SIG-M5 treated with dmso at 0.1 percent for 504 hours (cell line): ENCODE results near the gene ADAT1.
"Not testable (repeated sequence)": the region's sequence is repeated elsewhere in the genome, so short reads cannot be mapped to it uniquely, and the experiment has no call there.

Experiments
- DNase-seq: peaks from one replicate; lab custom pipeline; 2025; ENCODE audit not compliant: unreplicated experiment; lab: John Stamatoyannopoulos, UW

Gene ADAT1

DNA sequence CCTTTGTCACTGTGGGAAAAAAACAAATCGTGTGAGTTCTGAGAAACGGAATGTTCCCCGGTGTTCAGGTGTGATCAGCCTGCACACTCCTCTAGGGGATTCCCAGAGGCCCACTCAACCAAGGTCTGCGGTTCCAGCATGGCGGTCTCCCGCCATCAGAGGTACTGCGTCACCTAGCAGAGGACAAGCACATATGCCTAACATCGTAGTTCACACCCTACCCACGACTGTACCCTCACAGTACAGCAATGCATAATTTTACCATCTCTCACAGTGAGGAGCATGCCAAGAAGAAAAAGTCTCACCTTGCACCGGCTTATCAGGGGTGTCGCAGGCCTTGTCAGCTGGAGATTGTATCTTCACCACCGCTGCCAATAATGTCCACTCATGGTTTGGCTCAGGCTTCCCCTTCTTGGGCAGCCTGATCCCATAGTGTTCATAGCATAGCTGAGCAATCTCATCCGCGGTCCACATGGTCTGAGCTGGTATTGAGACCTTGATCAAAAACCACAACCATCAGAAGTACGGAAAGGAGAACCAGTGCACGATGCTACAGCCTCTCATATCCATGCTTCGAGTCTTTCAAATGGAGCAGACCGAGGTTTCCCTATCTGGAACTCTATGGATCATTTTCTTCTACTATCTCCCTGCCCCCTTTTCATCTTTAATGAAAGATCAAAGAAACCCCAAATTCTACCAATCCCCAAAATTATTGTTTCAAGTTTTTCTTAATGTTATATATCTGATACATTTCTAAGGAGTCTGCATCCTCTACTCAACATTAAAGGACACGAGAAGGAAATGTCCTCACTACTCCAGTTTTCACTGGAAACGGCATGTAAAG is 2.5 kb downstream of the ADAT1 start:
- no peak for DNase-seq

DNA sequence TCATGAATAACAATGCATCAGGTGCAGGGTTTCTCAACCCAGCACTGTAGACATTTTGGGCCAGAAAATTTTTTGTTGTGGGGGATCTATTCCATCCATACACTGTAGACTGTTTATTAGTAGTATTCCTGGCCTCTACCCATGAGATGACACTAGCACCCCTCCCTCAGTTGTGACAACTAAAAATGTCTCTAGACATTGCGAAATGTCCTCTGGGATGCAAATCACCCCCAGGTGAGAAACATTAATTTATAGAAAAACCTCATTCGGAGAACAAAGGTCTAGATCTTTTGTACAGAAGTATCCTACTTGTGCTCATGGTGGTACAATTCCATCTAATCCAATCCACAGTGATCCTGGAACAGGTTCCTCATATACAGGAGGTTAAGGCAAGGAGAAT is 4.3 kb downstream of the ADAT1 start:
- no peak for DNase-seq

DNA sequence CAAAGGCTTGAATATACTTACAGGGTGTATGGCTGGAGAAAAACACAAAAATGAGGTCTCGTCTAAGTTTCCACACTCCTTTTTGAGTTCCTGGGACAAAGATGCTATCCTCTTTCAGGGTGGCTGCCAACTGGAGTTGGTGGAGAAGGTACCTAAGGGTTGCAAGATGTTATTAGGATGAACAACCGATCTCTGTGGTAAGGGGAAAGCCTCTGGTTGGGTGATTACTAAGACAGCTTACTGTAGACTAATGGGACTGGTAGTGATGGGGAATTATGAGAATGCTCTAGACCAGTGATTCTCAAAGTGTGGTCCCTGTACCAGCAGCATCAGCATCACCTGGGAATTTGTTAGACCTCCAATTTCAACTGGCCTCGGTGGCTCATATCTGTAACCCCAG is 6.0 kb downstream of the ADAT1 start:
- DNase-seq, result no peak

DNA sequence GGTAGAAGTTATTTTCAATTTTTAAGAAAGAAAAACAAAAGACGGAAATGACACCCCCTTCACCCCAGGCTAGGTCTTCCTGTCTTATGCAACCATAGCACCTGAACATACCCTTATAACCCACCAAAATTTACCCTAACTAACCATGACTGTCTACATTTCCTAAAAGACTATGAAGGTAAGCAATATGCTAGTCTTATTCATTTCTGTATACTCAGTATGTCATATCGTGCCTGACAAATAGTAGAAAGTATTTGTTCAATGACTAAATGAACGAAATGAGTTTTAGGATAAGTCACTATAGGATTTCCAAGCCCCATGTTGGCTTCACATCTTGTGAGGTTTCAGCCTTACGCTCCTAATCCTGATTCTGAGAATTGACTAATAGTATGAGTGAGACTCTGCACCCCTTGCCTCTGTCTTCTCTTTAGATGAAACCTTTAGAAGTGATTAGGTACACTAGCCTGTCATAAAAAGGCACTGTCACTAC is 6.5 kb downstream of the ADAT1 start:
- DNase-seq, result no peak

DNA sequence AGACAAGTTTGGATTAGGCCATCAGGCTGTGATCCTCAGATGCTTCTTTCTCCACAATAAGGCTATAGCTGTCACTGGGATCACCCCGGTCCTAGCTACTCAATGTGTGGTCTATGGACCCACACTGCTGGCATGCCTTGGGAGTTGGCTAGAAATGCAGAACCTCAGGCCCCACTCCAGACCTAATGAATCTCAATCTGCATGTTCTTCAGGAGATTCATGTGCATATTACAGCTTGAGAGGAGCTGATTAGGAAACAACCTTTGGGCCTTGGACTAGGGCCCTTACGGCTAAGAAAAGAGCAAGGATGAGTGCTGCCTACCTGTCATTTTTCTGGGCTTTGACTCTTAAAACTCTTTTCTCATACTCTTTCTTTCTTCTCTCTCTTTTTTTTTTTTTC is 7.5 kb downstream of the ADAT1 start:
- DNase-seq, result no peak

DNA sequence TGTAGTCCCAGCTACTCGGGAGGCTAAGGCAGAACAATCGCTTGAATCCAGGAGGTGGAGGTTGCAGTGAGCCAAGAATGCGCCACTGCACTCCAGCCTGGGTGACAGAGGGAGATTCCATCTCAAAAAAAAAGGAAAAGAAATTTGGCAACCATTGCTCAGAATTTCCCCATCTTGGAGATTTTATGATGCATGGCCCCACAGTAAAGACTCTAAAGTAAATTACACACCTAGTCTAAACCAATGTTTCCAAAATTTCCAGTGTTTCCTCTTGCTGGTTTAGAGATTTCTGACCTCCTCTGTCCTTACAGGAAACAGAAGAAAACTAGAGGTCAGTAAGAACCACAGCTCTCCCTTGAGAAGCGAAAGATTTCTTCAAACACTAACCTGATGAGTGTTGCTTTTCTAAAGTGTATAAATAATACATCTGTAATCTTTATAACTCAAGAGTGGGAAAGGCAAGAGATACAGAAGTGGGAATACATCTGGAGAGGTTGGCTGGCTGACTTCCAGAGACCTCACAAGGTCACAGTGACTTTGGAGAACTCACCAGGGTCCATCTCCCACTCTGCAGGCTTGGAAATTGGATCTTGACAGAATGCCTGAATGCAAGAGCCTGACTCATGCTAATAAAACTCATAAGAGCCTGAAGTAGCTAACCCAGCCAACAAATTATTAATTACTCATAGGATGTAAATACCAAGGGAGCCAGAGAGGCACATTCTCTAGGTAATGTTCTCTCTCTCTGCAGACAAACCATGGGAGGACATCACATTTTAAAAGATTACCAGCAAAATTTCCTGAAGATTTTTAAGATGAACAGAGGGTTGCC is 8.8 kb downstream of the ADAT1 start:
- DNase-seq, result no peak

DNA sequence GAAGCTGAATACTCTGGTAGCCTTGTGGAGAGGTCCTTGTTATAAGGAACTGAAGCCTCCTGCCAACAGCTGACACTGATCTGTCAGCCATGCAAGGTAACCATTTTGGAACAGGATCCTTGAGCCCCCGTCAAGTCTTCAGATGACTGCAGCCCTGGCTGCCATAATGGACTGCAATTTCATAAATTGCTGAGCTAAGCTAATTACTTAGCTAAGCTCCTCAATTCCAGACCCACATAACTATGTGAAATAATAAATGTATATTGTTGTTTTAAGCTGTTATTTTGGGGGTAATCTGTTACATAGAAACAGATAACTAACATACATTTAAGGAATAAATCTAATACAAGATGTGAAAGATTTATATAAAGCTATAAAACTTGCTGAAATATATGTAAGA is 16.6 kb downstream of the ADAT1 start:
- DNase-seq, result no peak

DNA sequence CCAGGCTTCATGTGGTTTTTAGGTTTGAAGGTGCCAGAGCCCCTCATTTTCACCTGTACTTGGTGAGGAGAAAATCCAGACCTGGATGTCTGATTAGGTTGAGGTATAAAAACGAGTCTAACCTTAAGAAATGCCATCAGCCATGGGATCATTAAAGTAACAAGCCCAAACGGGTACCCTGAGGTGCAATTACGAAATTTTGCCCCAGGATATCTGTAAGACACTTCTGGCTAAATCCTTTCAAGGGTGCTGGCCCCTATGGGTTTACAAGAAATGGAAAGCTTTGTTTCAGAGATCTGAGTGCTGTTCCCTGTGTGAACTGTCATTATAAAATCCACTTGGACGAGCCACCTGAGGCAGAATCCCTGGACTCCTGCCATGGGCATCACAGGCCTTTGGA is 19.8 kb downstream of the ADAT1 start:
- no peak for DNase-seq

DNA sequence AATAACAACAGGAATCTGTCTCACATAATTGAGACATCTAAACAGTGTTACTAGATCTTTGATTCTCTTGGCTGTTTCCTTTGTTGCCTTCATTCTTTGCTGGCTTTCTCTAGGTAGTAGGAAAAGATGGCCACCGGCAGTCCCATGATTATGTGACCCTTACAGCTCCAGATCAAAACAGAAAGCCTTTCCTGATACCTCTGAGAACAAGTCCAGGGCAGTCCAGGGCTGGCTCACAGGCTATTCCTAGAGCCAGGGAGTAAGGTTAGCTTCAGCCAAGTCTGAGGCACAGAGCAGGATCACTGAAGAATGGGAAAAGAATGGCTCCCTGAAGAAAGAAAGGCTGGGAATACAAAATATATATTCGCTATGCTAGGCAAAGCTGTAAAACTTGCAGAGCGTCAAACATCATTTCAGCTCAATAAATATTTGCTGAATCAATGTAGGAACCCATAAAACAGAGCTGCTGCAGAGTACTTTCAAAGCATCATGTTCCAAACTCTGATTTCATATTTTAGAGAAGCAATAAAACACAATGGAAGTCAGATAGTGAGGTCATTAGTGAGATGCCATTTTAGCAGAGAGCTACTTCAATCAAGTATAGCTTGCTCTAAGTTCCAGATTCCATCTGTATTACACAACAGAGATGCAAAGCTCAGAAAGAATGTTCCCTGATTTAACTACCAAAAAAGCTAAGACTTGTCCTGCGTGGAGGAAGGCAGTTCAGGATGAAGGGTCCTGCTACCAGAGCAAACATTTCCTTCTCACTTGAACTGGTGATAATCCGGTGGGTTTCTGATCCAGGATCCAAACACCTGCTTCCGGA is 23.4 kb downstream of the ADAT1 start:
- no peak for DNase-seq

DNA sequence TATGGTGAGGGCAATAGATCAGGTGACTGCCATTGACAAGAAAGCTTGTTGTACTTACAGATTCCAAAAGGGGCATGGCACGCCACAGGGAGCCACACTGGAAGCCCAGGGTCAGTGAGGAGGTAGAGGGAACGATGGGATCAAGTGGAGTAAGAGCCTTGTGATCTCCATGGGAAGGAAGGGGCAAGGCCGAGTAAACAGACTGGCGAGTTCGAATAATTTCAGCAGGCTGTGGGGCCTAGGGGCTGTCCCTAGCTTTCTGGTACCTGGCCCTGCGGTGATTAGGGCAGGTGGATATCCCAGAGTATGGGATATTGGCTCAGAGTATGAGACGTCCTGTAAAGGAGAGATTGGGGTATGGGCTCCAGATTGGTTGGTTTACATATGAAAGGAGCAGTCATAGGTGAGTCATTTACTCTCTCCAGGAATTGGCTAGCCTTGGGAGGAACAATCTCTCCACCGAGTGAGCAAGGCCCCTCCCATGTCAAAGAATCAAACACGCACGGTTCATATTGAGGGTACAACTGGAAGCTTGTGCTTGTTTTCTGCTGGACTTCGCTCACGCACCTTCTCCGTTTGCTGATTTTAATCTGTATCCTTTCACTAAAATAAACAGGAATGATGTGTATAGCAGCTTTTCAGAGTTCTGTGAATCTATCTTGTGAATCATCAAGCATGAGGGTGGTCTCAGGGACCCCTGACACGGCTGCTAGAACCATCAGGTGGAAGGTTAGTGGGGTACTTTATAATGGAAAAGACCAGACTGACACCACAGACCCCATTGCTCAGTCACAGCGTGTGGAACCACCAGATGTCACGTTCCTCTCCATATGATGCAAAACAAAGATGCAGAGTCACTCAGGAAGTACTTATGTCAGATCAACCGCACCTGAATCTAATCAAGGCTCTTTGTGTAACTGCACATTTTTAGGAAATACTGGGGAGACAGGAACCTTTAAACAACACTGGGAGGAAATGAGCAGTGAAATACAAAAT is 29.0 kb downstream of the ADAT1 start:
- DNase-seq, result no peak

DNA sequence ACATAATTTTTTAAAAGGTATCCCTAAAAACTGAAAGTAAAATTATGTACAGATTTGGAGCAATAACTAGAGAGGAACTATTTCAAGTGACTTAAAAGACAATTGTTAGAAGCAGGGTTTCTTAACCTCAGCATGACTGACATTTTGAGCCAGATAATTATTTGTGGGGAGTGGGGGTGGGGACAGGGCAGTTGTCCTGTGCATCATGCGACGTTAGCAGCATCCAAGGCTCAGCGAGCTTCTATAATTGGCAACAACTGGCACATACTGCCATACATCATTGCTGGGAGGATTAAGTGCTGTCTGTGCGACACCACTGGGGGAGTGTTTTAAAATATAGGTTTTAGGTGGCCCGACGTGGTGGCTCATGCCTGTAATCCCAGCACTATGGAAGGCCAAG is 29.8 kb downstream of the ADAT1 start:
- DNase-seq, result no peak

DNA sequence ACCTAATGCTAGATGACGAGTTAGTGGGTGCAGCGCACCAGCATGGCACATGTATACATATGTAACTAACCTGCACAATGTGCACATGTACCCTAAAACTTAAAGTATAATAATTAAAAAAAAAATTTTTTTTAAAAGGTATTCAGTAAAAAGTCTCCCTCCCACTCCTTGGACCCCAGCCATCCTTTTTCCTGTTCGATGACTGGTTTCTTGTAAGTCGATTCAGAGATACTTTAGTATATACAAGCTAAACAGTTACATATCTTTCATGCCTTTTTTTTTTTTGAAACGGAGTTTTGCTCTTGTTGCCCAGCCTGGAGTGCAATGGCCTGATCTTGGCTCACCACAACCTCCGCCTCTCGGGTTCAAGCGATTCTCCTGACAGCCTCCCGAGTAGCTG is 31.2 kb downstream of the ADAT1 start:
- not testable (repeated sequence) for DNase-seq

DNA sequence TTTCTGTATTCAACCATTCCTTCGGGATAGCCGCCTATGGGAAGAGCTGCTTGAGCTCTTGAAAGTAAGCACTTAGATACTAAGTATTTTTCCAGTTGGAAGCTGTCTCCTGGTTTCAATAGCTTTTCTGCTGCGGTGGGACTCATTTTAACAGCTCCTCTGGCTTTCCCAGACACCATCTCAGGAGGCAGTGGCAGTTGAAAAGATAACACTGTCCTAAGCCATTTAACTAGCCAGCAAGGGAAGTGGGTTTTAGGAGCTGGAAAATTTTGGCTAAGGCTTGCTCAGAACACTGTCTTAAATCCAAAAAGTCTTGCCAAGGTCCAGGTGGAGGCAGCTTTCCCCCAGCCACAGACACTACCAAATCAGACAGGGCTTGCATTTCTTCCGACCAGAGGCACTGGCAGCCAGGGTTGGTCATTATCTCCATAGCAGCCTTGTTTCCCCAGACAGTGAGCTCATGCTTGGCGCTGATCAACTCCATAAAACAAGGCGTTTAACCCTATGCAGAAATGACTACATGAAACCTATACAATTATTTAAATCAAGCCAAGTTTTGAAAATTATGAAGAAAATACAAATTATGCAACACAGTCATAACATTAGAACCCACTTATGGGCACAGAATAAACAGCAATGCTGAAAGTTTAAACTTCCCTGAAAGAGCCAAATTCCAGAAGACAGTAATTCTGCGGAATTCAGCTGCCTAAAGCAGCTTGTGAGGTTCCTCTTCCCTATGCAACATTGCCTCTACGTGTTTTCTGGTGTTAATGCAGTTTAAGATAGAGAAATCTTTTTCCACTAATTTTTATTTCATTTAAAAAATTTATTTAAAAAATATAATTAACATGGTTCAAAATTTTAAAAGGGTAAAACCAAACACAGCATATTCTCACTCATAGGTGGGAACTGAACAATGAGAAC is 31.9 kb downstream of the ADAT1 start:
- no peak for DNase-seq

DNA sequence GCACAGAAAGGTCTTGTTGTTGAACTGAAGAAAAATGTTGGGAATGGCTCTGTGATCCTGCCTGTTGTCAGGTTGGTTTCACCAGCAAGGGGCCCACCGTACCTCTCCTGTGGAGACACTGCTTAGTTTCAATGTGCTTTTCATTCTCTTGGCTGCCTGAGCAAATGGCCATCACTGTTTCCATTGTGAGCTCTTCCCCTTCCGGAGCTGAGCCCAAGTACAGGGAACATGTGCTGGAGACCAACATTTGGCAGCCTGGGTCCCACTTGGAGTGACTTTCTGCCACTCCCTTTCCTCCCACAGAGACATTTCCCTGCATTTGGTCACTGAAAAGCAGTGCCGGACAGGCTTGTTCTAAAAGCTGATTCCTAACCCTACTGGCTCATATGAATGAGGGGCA is 33.8 kb downstream of the ADAT1 start:
- DNase-seq, result no peak

DNA sequence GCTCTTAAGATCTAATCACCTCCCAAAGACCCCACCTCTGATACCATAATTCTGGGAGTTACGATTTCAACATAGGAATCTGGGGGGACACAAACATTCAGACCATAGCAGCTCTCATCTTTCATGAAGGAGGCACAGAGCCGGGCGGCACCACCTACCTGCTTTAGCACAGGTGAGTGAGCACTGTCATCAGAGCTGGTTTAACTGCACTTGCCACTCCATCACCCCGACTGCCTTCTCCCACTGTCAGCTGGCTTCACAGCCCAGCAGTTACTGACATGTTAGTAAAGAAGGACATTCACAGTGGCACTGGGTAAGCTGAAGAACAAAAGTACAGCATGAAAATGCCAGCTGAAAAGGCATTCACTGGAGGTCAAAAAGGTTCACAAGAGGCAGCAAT is 34.4 kb downstream of the ADAT1 start:
- no peak for DNase-seq

DNA sequence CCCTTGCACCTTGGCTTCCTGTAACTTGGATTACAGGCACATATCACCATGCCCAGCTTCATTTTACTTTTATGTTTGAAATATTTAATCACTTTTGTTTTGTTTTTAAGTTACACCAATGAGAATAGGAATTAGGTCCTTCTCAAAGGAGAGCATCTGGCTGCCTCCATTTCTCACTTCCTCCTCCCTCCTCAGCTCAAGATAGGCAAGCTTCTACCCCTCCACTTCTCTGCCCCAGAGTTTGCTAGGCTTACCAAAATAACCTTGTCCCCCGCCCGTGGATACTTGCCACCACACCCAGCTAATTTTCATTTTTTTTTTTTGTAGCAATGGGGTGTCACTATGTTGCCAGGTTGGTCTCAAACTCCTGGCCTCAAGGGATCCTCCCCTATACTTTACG is 39.0 kb downstream of the ADAT1 start:
- DNase-seq, result no peak

DNA sequence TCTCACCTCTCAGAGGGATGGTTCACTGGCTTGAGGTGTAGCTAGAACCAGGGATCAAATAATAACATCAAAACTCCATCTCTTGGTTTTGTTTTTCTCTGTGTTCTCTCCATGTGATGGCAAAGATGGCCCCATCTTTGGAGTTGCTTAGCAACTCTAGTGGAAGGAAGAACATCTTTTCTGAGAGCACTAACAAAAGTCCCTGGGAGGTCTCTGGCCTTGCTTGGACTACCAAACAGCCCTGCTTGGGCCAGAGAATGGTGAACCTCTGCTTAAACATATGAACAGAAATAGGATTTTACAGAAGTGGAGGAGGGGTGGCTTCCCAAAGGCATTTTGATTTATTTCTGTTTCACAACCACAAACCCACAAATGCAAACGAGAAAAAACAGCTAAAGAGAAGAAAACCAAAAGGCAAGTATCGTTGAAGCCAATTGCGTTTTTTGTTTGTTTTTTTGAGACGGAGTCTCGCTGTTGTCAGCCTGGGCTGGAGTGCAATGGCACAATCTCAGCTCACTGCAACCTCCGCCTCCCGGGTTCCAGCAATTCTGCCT is 43.7 kb downstream of the ADAT1 start:
- DNase-seq, result no peak

DNA sequence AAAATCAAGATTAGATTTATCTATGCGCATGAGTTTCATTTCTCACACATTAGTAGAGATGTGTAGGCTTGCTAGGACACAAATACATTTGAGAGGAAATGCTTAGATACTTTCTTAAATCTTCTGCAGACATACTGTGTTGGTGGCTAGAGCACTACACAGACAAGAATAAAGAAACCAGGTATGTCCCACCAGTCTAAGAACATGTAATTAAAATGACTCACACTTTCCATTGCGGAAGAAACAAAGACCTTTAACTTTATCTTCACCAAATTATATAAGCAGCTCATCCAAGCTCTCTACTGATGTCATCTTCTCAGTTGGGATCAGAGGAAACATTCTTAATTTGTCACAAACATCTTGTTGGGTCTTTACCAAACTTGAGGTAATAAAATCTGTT is 44.4 kb downstream of the ADAT1 start:
- no peak for DNase-seq

DNA sequence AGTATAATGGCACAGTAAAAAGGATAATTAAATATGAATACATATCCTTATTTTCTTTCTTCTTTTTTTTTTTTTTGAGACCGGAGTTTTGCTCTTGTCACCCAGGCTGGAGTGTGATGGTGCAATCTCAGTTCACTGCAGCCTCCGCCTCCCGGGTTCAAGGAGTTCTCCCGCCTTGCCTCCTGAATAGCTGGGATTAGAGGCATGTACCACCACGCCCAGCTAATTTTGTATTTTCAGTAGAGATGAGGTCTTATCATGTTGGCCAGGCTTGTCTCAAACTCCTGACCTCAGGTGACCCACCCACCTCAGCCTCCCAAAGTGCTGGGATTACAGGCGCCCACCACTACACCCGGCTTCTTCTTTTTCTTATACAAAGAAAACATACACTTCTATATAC is 44.9 kb downstream of the ADAT1 start:
- no peak for DNase-seq
